CD14-positive monocyte (primary cell): ENCODE data around the gene FH. TPM values are rescaled to one million over a fixed set of nuclear protein-coding genes. Genes with fewer than 3 reads are reported as not detected.
A peak's percentile ranks its signal among the peaks of the same experiment; 100 is the strongest.

ENCODE experiments used
- DNase-seq, 3 donors: peaks; one replicate each; pipeline ENCODE4 v3.0.0-alpha.2; 2011 to 2022
- H2AFZ ChIP-seq: 2 replicates; pipeline ENCODE4 v1.6.0; 2012; ENCODE audit warnings: mild to moderate bottlenecking, low read depth, low read length, inconsistent platforms; ENCODE audit not compliant: insufficient read depth, poor library complexity, severe bottlenecking
- H3K27ac ChIP-seq, 2 donors: 1 replicate in 1 of 2; 2 replicates in 1 of 2; pipeline ENCODE4 v1.5.1; 2012 to 2013; ENCODE audit warnings: low read length in 2 of 2, control low read depth in 1 of 2, inconsistent platforms in 1 of 2, low read depth in 1 of 2, mild to moderate bottlenecking in 1 of 2
- H3K27me3 ChIP-seq, 2 donors: one replicate each; pipeline versions ENCODE4 v1.6.0 to v1.6.1; 2011 to 2013; ENCODE audit warnings: low read length in 2 of 2; ENCODE audit not compliant: control insufficient read depth in 2 of 2, insufficient read depth in 2 of 2
- H3K36me3 ChIP-seq, 2 donors: replicated peaks in 1 of 2; 1 replicate in 1 of 2; 2 replicates in 1 of 2; pipeline versions ENCODE4 v1.5.1 to v1.6.1; 2012 to 2013; ENCODE audit warnings: low read length in 2 of 2, control low read depth in 1 of 2, inconsistent platforms in 1 of 2, mild to moderate bottlenecking in 1 of 2; ENCODE audit not compliant: insufficient read depth in 2 of 2, control insufficient read depth in 1 of 2
- H3K4me1 ChIP-seq, 2 donors: 1 replicate in 1 of 2; 2 replicates in 1 of 2; pipeline versions ENCODE4 v1.5.1 to v1.6.1; 2012 to 2013; ENCODE audit warnings: low read length in 2 of 2, control low read depth in 1 of 2, inconsistent platforms in 1 of 2, mild to moderate bottlenecking in 1 of 2, moderate library complexity in 1 of 2; ENCODE audit not compliant: insufficient read depth in 2 of 2, control insufficient read depth in 1 of 2
- H3K4me2 ChIP-seq: replicated peaks from 2 replicates; pipeline ENCODE3; 2012; ENCODE audit warnings: low read length, moderate library complexity, mild to moderate bottlenecking; ENCODE audit not compliant: poor library complexity, severe bottlenecking; ENCODE audit errors: extremely low read depth
- H3K4me3 ChIP-seq, 3 experiments: fragments of 200-600 bp in 1 of 3; sonication (generic) in 1 of 3; replicated peaks in 1 of 3; 1 replicate in 2 of 3; 2 replicates in 1 of 3; pipeline ENCODE4 v1.5.1; 2011 to 2013; ENCODE audit warnings: low read length in 3 of 3, mild to moderate bottlenecking in 3 of 3, control low read depth in 2 of 3, low read depth in 2 of 3, inconsistent platforms in 1 of 3, moderate library complexity in 1 of 3
- H3K79me2 ChIP-seq: 2 replicates; pipeline ENCODE4 v1.6.0; 2012; ENCODE audit warnings: mild to moderate bottlenecking, control low read depth, inconsistent platforms, low read length, moderate library complexity; ENCODE audit not compliant: insufficient read depth
- H3K9ac ChIP-seq: 2 replicates; pipeline ENCODE4 v1.6.0; 2017; ENCODE audit warnings: low read length, mild to moderate bottlenecking; ENCODE audit not compliant: insufficient read depth, poor library complexity, severe bottlenecking
- H3K9me3 ChIP-seq, 2 donors: replicated peaks in 1 of 2; 1 replicate in 1 of 2; 2 replicates in 1 of 2; pipeline versions ENCODE4 v1.5.1 to v1.6.1; 2012 to 2013; ENCODE audit warnings: low read length in 2 of 2, control low read depth in 1 of 2; ENCODE audit not compliant: control insufficient read depth in 1 of 2, insufficient read depth in 1 of 2
- H4K20me1 ChIP-seq: 2 replicates; pipeline ENCODE4 v1.6.0; 2012; ENCODE audit warnings: mild to moderate bottlenecking, low read length, control low read depth, moderate library complexity; ENCODE audit not compliant: insufficient read depth
- H3K27ac Mint-ChIP-seq, 7 donors: one replicate each; pipeline ENCODE4 v1.8.0; 2020; ENCODE audit warnings: mild to moderate bottlenecking in 7 of 7, mixed read lengths in 7 of 7, moderate library complexity in 6 of 7, inconsistent platforms in 2 of 7
- H3K27me3 Mint-ChIP-seq, 3 donors: one replicate each; pipeline ENCODE4 v1.8.0; 2021 to 2022; ENCODE audit warnings: low read depth in 3 of 3, mild to moderate bottlenecking in 3 of 3, mixed read lengths in 3 of 3, moderate library complexity in 3 of 3, inconsistent platforms in 1 of 3
- H3K36me3 Mint-ChIP-seq, 2 donors: one replicate each; pipeline ENCODE4 v1.8.0; 2020; ENCODE audit warnings: mixed read lengths in 2 of 2, inconsistent platforms in 1 of 2, mild to moderate bottlenecking in 1 of 2
- H3K4me1 Mint-ChIP-seq: one replicate; pipeline ENCODE4 v1.8.0; 2020; ENCODE audit warnings: mild to moderate bottlenecking, mixed read lengths
- H3K4me3 Mint-ChIP-seq, 2 donors: one replicate each; pipeline ENCODE4 v1.8.0; 2020; ENCODE audit warnings: mild to moderate bottlenecking in 2 of 2, mixed read lengths in 2 of 2, moderate library complexity in 1 of 2
- H3K9me3 Mint-ChIP-seq, 7 donors: one replicate each; pipeline ENCODE4 v1.8.0; 2020 to 2022; ENCODE audit warnings: mixed read lengths in 7 of 7, mild to moderate bottlenecking in 6 of 7, moderate library complexity in 6 of 7, inconsistent platforms in 2 of 7
- CTCF ChIP-seq: fragments of 200-600 bp; IDR thresholded peaks from one replicate; pipeline ENCODE4 v1.8.0; 2022; ENCODE audit warnings: antibody characterized with exemption, mild to moderate bottlenecking
- WGBS: methylation state at CpG from one replicate; pipeline ENCODE4 v1.1.5; 2013; ENCODE audit warnings: missing lambda C conversion rate; ENCODE audit not compliant: insufficient coverage; 5-methylcytosine and 5-hydroxymethylcytosine counted together
- intact Hi-C, 2 donors: fragments of 100-400 bp; cut with micrococcal nuclease; formaldehyde crosslinking; loops; one replicate each; pipeline versions ENCODE4 v1.15.0 to v1.15.1; 2023
- polyA plus RNA-seq, 3 donors: library from polyadenylated mRNA; depleted of rRNA in 1 of 3; unstranded in 2 of 3; stranded (reverse) in 1 of 3; fragments of 300-500 nt in 2 of 3; fragments of >200 nt in 1 of 3; fragmentation: Illumina TruSeq in 2 of 3; gene quantifications; 1 replicate in 2 of 3; 2 replicates in 1 of 3; pipeline ENCODE4 v1.2.3, GENCODE V29; 2012 to 2021

FH gene
- polyA plus RNA-seq, 3 donors: 21.1 to 34.9 (median 32.5) TPM

- Histone ChIP-seq H3K27me3 (no peaks in the 10 kb centered on the region), H3K4me2 (peak overlapping the region; percentile 83), H3K9ac (peak overlapping the region; percentile 80), H3K9me3 (no peaks in the 10 kb centered on the region), H3K4me1 (peaks cover 24 to 28% of the 10 kb centered on the region in 2 donors), H3K27ac (peak overlapping the region; percentile 79 to 98), H4K20me1 (no peaks in the 10 kb centered on the region), H3K79me2 (peaks cover 43% of the 10 kb centered on the region), H2AFZ (peak overlapping the region; percentile 69), H3K36me3 (peaks cover 4 to 12% of the 10 kb centered on the region in 2 donors), H3K4me3 (peak overlapping the region; percentile 65 to 100 (median 87))
- Mint-ChIP-seq H3K9me3 (peaks cover 0 to 9% (median 3%) of the 10 kb centered on the region in 7 donors), H3K4me3 (peak overlapping the region; percentile 64 to 75), H3K27ac (peak overlapping the region; percentile 90 to 97 (median 93)), H3K4me1 (peaks cover 29% of the 10 kb centered on the region), H3K27me3 (peaks cover 0 to 2% (median 2%) of the 10 kb centered on the region in 3 donors), H3K36me3 (peaks cover 15 to 22% of the 10 kb centered on the region in 2 donors)
- TF ChIP-seq CTCF: no peak
- DNase-seq: peak in 2 of 3 donors; percentile 7 to 58
- 80% methylated on average over 1 of the region's 7 CpGs for WGBS
- intact Hi-C loops: loop anchor here (2.0 to 10.0 kb wide), 7 partner anchors 18 to 282 kb away; partner anchors contain the start of genes CHML (in 1 of the 2) and OPN3 (in 1 of the 2)
Measured at GRCh38 chr1:241532864-241533263, 13.3 kb upstream of the FH start.

DNA sequence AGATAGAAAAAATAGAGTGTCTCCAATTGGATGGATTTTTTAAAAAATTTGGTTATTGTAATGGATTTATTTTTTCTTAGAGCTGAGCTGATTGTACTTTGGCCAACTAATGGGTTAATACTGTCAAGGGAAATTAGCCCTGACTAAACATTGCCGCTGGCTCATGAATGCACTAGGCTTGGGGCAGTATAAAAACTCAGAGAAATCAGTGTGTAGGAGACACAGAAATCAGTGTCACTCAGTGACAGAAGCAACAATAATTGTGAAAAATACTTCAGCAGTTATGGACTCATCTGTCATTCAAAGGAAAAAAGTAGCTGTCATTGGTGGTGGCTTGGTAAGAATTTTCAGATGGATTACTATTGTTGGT, 12.6 kb upstream of the FH start, which contains the start of gene KMO:
TSS of gene KMO (plus strand) at position 217 of the 370 bp plus-strand sequence. CDS start at position 284, 67 bp downstream.
- peak within 1 kb of the TSS; percentile 80 for H3K9ac ChIP-seq
- 0% methylated on average over 1 of the region's 1 CpG for WGBS
- peak in 2 of 3 donors; percentile 47 to 68 for DNase-seq
- TF ChIP-seq CTCF: no peak
- H3K36me3 Mint-ChIP-seq: peaks cover 8 to 16% of the 10 kb centered on the region in 2 donors
- H3K27ac ChIP-seq: peak within 1 kb of the TSS; percentile 79 to 98
- H2AFZ ChIP-seq: peak within 1 kb of the TSS; percentile 69
- peak within 1 kb of the TSS; percentile 65 to 100 (median 87) for H3K4me3 ChIP-seq
- H3K4me1 ChIP-seq: peaks cover 24 to 28% of the 10 kb centered on the region in 2 donors
- peaks cover 4 to 5% of the 10 kb centered on the region in 2 donors for H3K36me3 ChIP-seq
- H4K20me1 ChIP-seq: no peaks in the 10 kb centered on the region
- peaks cover 43% of the 10 kb centered on the region for H3K79me2 ChIP-seq
- H3K27me3 Mint-ChIP-seq: peaks cover 0 to 2% (median 2%) of the 10 kb centered on the region in 3 donors
- no peaks in the 10 kb centered on the region for H3K9me3 ChIP-seq
- peak within 1 kb of the TSS; percentile 64 to 97 for H3K4me3 Mint-ChIP-seq
- peaks cover 29% of the 10 kb centered on the region for H3K4me1 Mint-ChIP-seq
- intact Hi-C loops: loop anchor here (2.0 to 10.0 kb wide), 7 partner anchors 19 to 283 kb away; partner anchors contain the start of genes CHML (in 1 of the 2) and OPN3 (in 1 of the 2)
- no peaks in the 10 kb centered on the region for H3K27me3 ChIP-seq
- peak within 1 kb of the TSS; percentile 90 to 98 (median 97) for H3K27ac Mint-ChIP-seq
- H3K9me3 Mint-ChIP-seq: peaks cover 0 to 3% (median 0%) of the 10 kb centered on the region in 7 donors
- H3K4me2 ChIP-seq: peak within 1 kb of the TSS; percentile 83
